ENCODE results near the gene TRIM31.

TRIM31 gene

DNA sequence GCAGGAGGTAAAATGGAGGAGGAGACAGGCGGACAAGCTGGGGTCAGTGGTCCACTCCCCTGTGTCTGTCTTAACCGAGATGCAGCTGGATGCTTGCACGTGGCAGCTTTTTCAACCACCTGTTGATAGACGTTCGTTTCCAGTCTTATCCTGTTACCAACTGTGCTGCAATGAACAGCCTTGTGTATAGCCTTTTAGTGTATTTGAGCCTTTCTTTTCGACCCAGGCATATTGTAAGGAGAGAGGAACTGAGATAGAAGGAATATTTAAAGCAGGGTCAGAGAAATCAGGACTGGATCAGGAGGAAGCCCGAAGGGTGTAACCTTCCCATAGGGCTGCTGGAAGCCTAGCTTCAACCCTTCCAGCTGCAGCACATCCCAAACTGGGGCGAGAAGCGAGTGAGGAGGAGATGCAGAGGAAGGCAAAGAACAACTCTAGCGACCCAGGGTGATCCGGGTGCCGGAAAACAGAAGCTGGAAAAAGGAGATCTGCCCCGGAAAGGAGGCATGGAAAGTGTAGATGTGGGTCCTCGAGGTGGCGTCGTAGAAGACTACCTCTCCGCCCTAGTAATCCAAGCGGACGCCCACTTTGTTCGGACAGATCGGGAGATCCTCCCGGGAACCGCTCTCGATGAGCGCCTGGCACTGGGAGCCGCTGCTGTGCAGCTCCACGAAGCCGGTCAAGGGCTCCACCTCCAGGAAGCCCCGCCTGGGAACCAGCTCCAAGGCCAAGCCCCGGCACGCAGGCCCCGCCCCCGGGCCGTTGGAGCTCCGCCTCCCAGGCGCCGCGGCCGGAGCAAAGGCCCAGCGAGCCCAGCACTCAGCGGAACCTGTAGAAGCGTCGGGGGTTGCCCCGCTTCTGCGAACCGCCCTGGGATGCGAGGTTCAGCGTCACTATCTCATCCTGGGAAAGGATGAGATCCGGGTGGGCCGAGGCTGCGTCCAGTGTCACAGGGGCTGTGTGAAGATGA is 11.2 kb downstream of the TRIM31 start (continued):
- peak; percentile 42; the same call in 1 of the 2 replicates for TF ChIP-seq SP7 (tag by site-specific recombination; IDR thresholded peaks at IDR 0.05)
- no peak for TF ChIP-seq ZNF776 (tag by site-specific recombination; IDR thresholded peaks at IDR 0.05; ENCODE audit: borderline replicate concordance)
- TF ChIP-seq, protein P1, sequence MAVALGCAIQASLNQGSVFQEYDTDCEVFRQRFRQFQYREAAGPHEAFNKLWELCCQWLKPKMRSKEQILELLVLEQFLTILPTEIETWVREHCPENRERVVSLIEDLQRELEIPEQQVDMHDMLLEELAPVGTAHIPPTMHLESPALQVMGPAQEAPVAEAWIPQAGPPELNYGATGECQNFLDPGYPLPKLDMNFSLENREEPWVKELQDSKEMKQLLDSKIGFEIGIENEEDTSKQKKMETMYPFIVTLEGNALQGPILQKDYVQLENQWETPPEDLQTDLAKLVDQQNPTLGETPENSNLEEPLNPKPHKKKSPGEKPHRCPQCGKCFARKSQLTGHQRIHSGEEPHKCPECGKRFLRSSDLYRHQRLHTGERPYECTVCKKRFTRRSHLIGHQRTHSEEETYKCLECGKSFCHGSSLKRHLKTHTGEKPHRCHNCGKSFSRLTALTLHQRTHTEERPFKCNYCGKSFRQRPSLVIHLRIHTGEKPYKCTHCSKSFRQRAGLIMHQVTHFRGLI (tag by site-specific recombination; IDR thresholded peaks at IDR 0.05) = no peak
- no peak for TF ChIP-seq ZNF24 (tag by site-specific recombination; IDR thresholded peaks at IDR 0.05)
- peak; percentile 98; the same call in 1 of the 2 replicates for TF ChIP-seq ZBTB20 (tag by site-specific recombination; IDR thresholded peaks at IDR 0.05)
- TF ChIP-seq, protein P2, sequence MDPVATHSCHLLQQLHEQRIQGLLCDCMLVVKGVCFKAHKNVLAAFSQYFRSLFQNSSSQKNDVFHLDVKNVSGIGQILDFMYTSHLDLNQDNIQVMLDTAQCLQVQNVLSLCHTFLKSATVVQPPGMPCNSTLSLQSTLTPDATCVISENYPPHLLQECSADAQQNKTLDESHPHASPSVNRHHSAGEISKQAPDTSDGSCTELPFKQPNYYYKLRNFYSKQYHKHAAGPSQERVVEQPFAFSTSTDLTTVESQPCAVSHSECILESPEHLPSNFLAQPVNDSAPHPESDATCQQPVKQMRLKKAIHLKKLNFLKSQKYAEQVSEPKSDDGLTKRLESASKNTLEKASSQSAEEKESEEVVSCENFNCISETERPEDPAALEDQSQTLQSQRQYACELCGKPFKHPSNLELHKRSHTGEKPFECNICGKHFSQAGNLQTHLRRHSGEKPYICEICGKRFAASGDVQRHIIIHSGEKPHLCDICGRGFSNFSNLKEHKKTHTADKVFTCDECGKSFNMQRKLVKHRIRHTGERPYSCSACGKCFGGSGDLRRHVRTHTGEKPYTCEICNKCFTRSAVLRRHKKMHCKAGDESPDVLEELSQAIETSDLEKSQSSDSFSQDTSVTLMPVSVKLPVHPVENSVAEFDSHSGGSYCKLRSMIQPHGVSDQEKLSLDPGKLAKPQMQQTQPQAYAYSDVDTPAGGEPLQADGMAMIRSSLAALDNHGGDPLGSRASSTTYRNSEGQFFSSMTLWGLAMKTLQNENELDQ (tag by site-specific recombination; IDR thresholded peaks at IDR 0.05; ENCODE audit: low read depth) = no peak
- TF ChIP-seq ZSCAN23 (tag by site-specific recombination; IDR thresholded peaks at IDR 0.05) = no peak
- TF ChIP-seq ZFP69B (tag by site-specific recombination; IDR thresholded peaks at IDR 0.05) = no peak
- no peak for TF ChIP-seq ZNF624 (tag by site-specific recombination; IDR thresholded peaks at IDR 0.05)
- TF ChIP-seq ZNF514 (tag by site-specific recombination; IDR thresholded peaks at IDR 0.05) = no peak
- no peak for TF ChIP-seq HOXD13 (CRISPR knock-in tag; IDR thresholded peaks at IDR 0.05; ENCODE audit: borderline replicate concordance)
- TF ChIP-seq ZNF596 (tag by site-specific recombination; IDR thresholded peaks at IDR 0.05) = no peak
- no peak for TF ChIP-seq KLF8 (tag by site-specific recombination; IDR thresholded peaks at IDR 0.05)
- TF ChIP-seq ZNF747 (tag by site-specific recombination; IDR thresholded peaks at IDR 0.05) = no peak
- TF ChIP-seq ZNF600 (tag by site-specific recombination; IDR thresholded peaks at IDR 0.05) = peak; percentile 81
- peak; percentile 50; the same call in 1 of the 2 replicates for TF ChIP-seq ZBTB8A (tag by site-specific recombination; IDR thresholded peaks at IDR 0.05)
- TF ChIP-seq ZNF394 (tag by site-specific recombination; IDR thresholded peaks at IDR 0.05; ENCODE audit: borderline replicate concordance) = peak; percentile 65; the same call in 1 of the 2 replicates
- TF ChIP-seq ZNF121 (tag by site-specific recombination; IDR thresholded peaks at IDR 0.05) = no peak
- peak; percentile 27; the same call in 1 of the 2 replicates for TF ChIP-seq EGR2 (tag by site-specific recombination; IDR thresholded peaks at IDR 0.05; ENCODE audit: low read depth)
- 0 out of 2 replicates have a peak, but pooled peaks have one; percentile 25 for TF ChIP-seq ZBTB10 (tag by site-specific recombination; IDR thresholded peaks at IDR 0.05)
- no peak; the same call in 1 of the 2 replicates for TF ChIP-seq ZSCAN30 (tag by site-specific recombination; IDR thresholded peaks at IDR 0.05)
- TF ChIP-seq PRDM6 (tag by site-specific recombination; IDR thresholded peaks at IDR 0.05) = no peak
- no peak for TF ChIP-seq ZNF302 (tag by site-specific recombination; IDR thresholded peaks at IDR 0.05; ENCODE audit: low read depth)
- TF ChIP-seq, protein P3, sequence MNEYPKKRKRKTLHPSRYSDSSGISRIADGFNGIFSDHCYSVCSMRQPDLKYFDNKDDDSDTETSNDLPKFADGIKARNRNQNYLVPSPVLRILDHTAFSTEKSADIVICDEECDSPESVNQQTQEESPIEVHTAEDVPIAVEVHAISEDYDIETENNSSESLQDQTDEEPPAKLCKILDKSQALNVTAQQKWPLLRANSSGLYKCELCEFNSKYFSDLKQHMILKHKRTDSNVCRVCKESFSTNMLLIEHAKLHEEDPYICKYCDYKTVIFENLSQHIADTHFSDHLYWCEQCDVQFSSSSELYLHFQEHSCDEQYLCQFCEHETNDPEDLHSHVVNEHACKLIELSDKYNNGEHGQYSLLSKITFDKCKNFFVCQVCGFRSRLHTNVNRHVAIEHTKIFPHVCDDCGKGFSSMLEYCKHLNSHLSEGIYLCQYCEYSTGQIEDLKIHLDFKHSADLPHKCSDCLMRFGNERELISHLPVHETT (tag by site-specific recombination; IDR thresholded peaks at IDR 0.05) = no peak
- no peak for TF ChIP-seq PRDM1 (tag by site-specific recombination; IDR thresholded peaks at IDR 0.05)
- TF ChIP-seq ZNF404 (tag by site-specific recombination; IDR thresholded peaks at IDR 0.05) = no peak; the same call in 1 of the 2 replicates
- TF ChIP-seq ZBTB48 (tag by site-specific recombination; IDR thresholded peaks at IDR 0.05) = no peak; the same call in 1 of the 2 replicates
- TF ChIP-seq, protein P4, sequence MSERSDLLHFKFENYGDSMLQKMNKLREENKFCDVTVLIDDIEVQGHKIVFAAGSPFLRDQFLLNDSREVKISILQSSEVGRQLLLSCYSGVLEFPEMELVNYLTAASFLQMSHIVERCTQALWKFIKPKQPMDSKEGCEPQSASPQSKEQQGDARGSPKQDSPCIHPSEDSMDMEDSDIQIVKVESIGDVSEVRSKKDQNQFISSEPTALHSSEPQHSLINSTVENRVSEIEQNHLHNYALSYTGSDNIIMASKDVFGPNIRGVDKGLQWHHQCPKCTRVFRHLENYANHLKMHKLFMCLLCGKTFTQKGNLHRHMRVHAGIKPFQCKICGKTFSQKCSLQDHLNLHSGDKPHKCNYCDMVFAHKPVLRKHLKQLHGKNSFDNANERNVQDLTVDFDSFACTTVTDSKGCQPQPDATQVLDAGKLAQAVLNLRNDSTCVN (tag by site-specific recombination; optimal IDR thresholded peaks at IDR 0.05) = peak; percentile 18
